ENCODE data around the gene RUBCN. TPM values are rescaled to one million over a fixed set of nuclear protein-coding genes. Genes with fewer than 3 reads are reported as not detected.
"Not testable (repeated sequence)": the region's sequence is repeated elsewhere in the genome, so short reads cannot be mapped to it uniquely, and the experiment has no call there.

The RUBCN gene
- total RNA-seq, 1 experiment from 2014 or later: 25.6 TPM

DNA sequence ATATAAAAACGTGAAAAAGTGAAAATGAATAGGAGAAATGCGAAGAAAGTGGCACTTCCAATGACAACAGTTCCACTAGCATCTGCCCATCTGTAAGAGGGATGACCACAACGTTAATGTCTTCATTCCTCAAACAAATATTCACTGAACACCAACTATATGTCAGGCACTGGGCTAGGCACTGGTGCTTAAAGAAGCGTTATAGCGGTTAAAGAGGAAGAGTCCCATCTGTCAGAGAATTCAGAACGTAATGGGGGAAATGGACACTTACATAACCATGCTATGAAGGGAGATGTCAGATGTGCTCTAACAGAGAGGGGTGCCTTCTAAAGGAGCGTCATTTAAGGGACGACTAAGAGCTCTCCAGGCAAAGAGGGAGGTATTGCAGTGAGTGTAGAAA, 8.2 kb downstream of the RUBCN start:
- ChIA-PET CTCF (no interaction called here), POLR2A (ENCODE audit: low non-redundant PET) (no interaction called here)
- no TSS peak for BruUV-seq (replicated peaks)
- no peaks in the 10 kb centered on the region for H3K27me3 ChIP-seq (replicated peaks; ENCODE audit: insufficient read depth, low read depth, low read length, poor library complexity)
- no peak for DNase-seq (ENCODE audit: low spot score)
- no peak overlapping the region for H3K4me3 ChIP-seq (ENCODE audit: low read depth, low read length, poor library complexity, severe bottlenecking)
- intact Hi-C loops (cut with micrococcal nuclease; ENCODE audit: unreplicated experiment): no loop called here
- TF ChIP-seq, protein P1, sequence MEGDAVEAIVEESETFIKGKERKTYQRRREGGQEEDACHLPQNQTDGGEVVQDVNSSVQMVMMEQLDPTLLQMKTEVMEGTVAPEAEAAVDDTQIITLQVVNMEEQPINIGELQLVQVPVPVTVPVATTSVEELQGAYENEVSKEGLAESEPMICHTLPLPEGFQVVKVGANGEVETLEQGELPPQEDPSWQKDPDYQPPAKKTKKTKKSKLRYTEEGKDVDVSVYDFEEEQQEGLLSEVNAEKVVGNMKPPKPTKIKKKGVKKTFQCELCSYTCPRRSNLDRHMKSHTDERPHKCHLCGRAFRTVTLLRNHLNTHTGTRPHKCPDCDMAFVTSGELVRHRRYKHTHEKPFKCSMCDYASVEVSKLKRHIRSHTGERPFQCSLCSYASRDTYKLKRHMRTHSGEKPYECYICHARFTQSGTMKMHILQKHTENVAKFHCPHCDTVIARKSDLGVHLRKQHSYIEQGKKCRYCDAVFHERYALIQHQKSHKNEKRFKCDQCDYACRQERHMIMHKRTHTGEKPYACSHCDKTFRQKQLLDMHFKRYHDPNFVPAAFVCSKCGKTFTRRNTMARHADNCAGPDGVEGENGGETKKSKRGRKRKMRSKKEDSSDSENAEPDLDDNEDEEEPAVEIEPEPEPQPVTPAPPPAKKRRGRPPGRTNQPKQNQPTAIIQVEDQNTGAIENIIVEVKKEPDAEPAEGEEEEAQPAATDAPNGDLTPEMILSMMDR (conservative IDR thresholded peaks at IDR 0.05; ENCODE audit: low read depth, low read length): no peak
- no peak for TF ChIP-seq EZH2 (IDR thresholded peaks at IDR 0.05; ENCODE audit: borderline replicate concordance, low read depth, low read length, poor library complexity, severe bottlenecking)
- H3K36me3 ChIP-seq (ENCODE audit: insufficient read depth, low read length, poor library complexity, severe bottlenecking): no peaks in the 10 kb centered on the region
- no peaks in the 10 kb centered on the region for H3K4me1 ChIP-seq (ENCODE audit: insufficient read depth, low read length, poor library complexity, severe bottlenecking)
- no peak overlapping the region for H3K27ac ChIP-seq (ENCODE audit: low read depth, low read length, poor library complexity, severe bottlenecking)
- peaks cover 1% of the 10 kb centered on the region for H3K9me3 ChIP-seq (ENCODE audit: low read depth, low read length, poor library complexity, severe bottlenecking)

DNA sequence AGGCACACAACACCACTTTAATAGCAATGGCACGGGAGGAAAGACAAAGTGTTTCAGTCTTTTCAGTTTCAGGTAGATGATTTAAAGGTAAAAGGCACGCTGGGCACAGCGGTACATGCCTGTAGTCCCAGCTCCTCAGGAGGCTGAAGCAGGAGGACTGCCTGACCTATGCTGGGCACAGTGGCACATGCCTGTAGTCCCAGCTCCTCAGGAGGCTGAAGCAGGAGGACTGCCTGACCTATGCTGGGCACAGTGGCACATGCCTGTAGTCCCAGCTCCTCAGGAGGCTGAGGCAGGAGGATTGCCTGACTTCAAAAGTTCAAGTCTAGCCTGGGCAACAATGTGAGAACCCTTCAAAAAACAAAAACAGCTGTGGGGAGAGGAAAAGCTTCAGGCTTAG, 8.8 kb downstream of the RUBCN start:
- CTCF ChIA-PET; H3K4me1 ChIP-seq (ENCODE audit: insufficient read depth, low read length, poor library complexity, severe bottlenecking); H3K27ac ChIP-seq (ENCODE audit: low read depth, low read length, poor library complexity, severe bottlenecking); intact Hi-C loops (cut with micrococcal nuclease; ENCODE audit: unreplicated experiment); H3K36me3 ChIP-seq (ENCODE audit: insufficient read depth, low read length, poor library complexity, severe bottlenecking); DNase-seq (ENCODE audit: low spot score); BruUV-seq (replicated peaks); POLR2A ChIA-PET (ENCODE audit: low non-redundant PET); H3K27me3 ChIP-seq (replicated peaks; ENCODE audit: insufficient read depth, low read depth, low read length, poor library complexity); H3K4me3 ChIP-seq (ENCODE audit: low read depth, low read length, poor library complexity, severe bottlenecking); H3K9me3 ChIP-seq (ENCODE audit: low read depth, low read length, poor library complexity, severe bottlenecking): not testable (repeated sequence)

DNA sequence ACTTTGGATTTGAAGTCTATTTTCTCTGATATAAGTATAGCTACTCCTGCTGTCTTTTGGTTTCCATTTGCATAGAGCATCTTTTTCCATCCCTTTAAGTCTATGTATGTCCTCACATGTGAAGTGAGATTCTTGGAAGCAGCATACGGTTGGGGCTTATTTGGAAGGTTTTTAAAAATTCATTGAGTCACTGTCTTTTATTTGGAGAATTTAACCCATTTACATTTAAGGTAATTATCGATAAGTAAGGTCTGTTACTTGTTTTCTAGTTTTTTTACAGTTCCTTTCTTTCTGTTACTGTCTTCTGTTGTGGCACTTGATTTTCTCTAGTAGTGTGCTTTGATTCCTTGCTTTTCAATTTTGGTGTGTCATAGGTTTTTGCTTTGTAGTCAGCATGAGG, 14.0 kb downstream of the RUBCN start:
- ChIA-PET POLR2A (ENCODE audit: low non-redundant PET) (no interaction called here), CTCF (no interaction called here)
- H3K36me3 ChIP-seq (ENCODE audit: insufficient read depth, low read length, poor library complexity, severe bottlenecking): peaks cover 5% of the 10 kb centered on the region
- peaks cover 13% of the 10 kb centered on the region for H3K9me3 ChIP-seq (ENCODE audit: low read depth, low read length, poor library complexity, severe bottlenecking)
- BruUV-seq (replicated peaks): no TSS peak
- TF ChIP-seq, protein P1 (conservative IDR thresholded peaks at IDR 0.05; ENCODE audit: low read depth, low read length): no peak
- TF ChIP-seq EZH2 (IDR thresholded peaks at IDR 0.05; ENCODE audit: borderline replicate concordance, low read depth, low read length, poor library complexity, severe bottlenecking): no peak
- intact Hi-C loops (cut with micrococcal nuclease; ENCODE audit: unreplicated experiment): no loop called here
- no peaks in the 10 kb centered on the region for H3K27me3 ChIP-seq (replicated peaks; ENCODE audit: insufficient read depth, low read depth, low read length, poor library complexity)
- H3K27ac ChIP-seq (ENCODE audit: low read depth, low read length, poor library complexity, severe bottlenecking): no peak overlapping the region
- no peak for DNase-seq (ENCODE audit: low spot score)
- H3K4me3 ChIP-seq (ENCODE audit: low read depth, low read length, poor library complexity, severe bottlenecking): no peak overlapping the region
- no peaks in the 10 kb centered on the region for H3K4me1 ChIP-seq (ENCODE audit: insufficient read depth, low read length, poor library complexity, severe bottlenecking)

DNA sequence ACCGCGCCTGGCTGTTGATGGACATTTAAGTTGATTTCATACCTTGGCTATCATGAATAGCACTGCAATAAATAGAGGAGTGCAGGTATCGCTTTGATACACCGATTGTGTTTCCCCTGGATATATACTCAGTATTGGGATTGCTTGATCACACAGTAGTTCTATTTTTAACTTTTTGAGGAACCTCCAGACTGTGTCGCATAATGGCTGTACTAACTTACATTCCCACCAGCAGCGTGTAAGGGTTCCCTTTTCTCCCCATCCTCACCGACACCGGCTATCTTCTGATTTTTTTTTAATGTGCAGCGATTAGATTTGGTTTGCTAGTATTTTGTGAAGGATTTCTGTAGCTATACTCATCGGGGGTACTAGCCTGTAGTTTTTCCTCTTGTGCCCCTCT, 16.0 kb downstream of the RUBCN start:
- BruUV-seq (replicated peaks): no TSS peak
- TF ChIP-seq, protein P1 (conservative IDR thresholded peaks at IDR 0.05; ENCODE audit: low read depth, low read length): no peak
- no peak for TF ChIP-seq EZH2 (IDR thresholded peaks at IDR 0.05; ENCODE audit: borderline replicate concordance, low read depth, low read length, poor library complexity, severe bottlenecking)
- intact Hi-C loops (cut with micrococcal nuclease; ENCODE audit: unreplicated experiment): no loop called here
- Histone ChIP-seq H3K36me3 (ENCODE audit: insufficient read depth, low read length, poor library complexity, severe bottlenecking) (peaks cover 5% of the 10 kb centered on the region), H3K27ac (ENCODE audit: low read depth, low read length, poor library complexity, severe bottlenecking) (no peak overlapping the region), H3K27me3 (replicated peaks; ENCODE audit: insufficient read depth, low read depth, low read length, poor library complexity) (no peaks in the 10 kb centered on the region), H3K9me3 (ENCODE audit: low read depth, low read length, poor library complexity, severe bottlenecking) (peaks cover 13% of the 10 kb centered on the region), H3K4me1 (ENCODE audit: insufficient read depth, low read length, poor library complexity, severe bottlenecking) (no peaks in the 10 kb centered on the region), H3K4me3 (ENCODE audit: low read depth, low read length, poor library complexity, severe bottlenecking) (no peak overlapping the region)
- POLR2A ChIA-PET (ENCODE audit: low non-redundant PET): no interaction called here
- no peak for DNase-seq (ENCODE audit: low spot score)
- CTCF ChIA-PET: no interaction called here
